Panc1 (cell line): ENCODE results near the gene GPRASP3. TPM values are rescaled to one million over a fixed set of nuclear protein-coding genes. Genes with fewer than 3 reads are reported as not detected.

Experiments used
- total RNA-seq: library from RNA; stranded (reverse); gene quantifications from one replicate; pipeline ENCODE4 v1.2.1, GENCODE V29; 2021; ENCODE audit not compliant: unreplicated experiment

Gene GPRASP3
- total RNA-seq, 1 experiment from 2014 or later: 5.6 TPM

Other genes with a start within 250 kb of the GPRASP3 start
- not detected for gene TCP11X2, start 248.9 kb upstream of the GPRASP3 start, total RNA-seq
- gene TMSB15A, start 204.0 kb upstream of the GPRASP3 start, total RNA-seq: 2.3 TPM
- gene ARMCX5, start 121.2 kb upstream of the GPRASP3 start, total RNA-seq: 23.2 TPM
- gene GPRASP1, start 69.3 kb upstream of the GPRASP3 start, total RNA-seq: 5.0 TPM
- 7.4 TPM for gene GPRASP2, start 8.3 kb upstream of the GPRASP3 start, total RNA-seq
- gene RAB40AL, start 216.5 kb downstream of the GPRASP3 start, total RNA-seq: 0.44 TPM